ENCODE data around the gene PTGES2. TPM values are rescaled to one million over a fixed set of nuclear protein-coding genes. Genes with fewer than 3 reads are reported as not detected.

The PTGES2 gene
- polyA plus RNA-seq, 1 donor from 2014 or later: 55.9 TPM

- no peak within 1 kb of the TSS for H3K27ac ChIP-seq (ENCODE audit: low read length)
- H3K36me3 ChIP-seq (ENCODE audit: insufficient read depth, low read length): no peaks in the 10 kb centered on the region
- TF ChIP-seq TAF1 (IDR thresholded peaks at IDR 0.05; ENCODE audit: low read depth) (no peak), POLR2AphosphoS5 (IDR thresholded peaks at IDR 0.05) (no peak), CTCF (IDR thresholded peaks at IDR 0.05; ENCODE audit: poor library complexity, severe bottlenecking) (no peak), REST (IDR thresholded peaks at IDR 0.05; ENCODE audit: borderline replicate concordance) (no peak)
- H3K4me3 ChIP-seq (ENCODE audit: low read length): no peak within 1 kb of the TSS
- H3K4me2 ChIP-seq (ENCODE audit: low read length): no peak within 1 kb of the TSS
- H2AFZ ChIP-seq (ENCODE audit: low read depth, low read length): no peak within 1 kb of the TSS
- H3K9ac ChIP-seq (ENCODE audit: low read length): no peak within 1 kb of the TSS
- no peaks in the 10 kb centered on the region for H3K79me2 ChIP-seq (replicated peaks; ENCODE audit: insufficient read depth, low read length)
- no peaks in the 10 kb centered on the region for H3F3A ChIP-seq (ENCODE audit: insufficient read depth, low read length, poor library complexity, severe bottlenecking)
- no peaks in the 10 kb centered on the region for H3K9me2 ChIP-seq (ENCODE audit: insufficient read depth, low read length)
- H3K9me3 ChIP-seq (ENCODE audit: low read length): no peaks in the 10 kb centered on the region
- no peaks in the 10 kb centered on the region for H4K20me1 ChIP-seq (ENCODE audit: insufficient read depth)
- no peaks in the 10 kb centered on the region for H3K27me3 ChIP-seq (ENCODE audit: insufficient read depth, low read depth, low read length)
Measured at GRCh38 chr9:128149001-128149701, 21.6 kb upstream of the PTGES2 start, which contains the start of gene LCN2. Gene LCN2, plus strand, starts transcription at chr9:128149453. Its CDS starts 73 bp downstream, at chr9:128149526.

GRCh38 chr9:128148509-128149000, 21.0 kb upstream of the PTGES2 start:
- Histone ChIP-seq H3F3A (ENCODE audit: insufficient read depth, low read length, poor library complexity, severe bottlenecking) (no peaks in the 10 kb centered on the region), H3K9me2 (ENCODE audit: insufficient read depth, low read length) (no peaks in the 10 kb centered on the region), H3K27ac (ENCODE audit: low read length) (no peak overlapping the region), H3K9ac (ENCODE audit: low read length) (no peak overlapping the region), H2AFZ (ENCODE audit: low read depth, low read length) (no peak overlapping the region), H3K4me3 (ENCODE audit: low read length) (no peak overlapping the region), H3K79me2 (replicated peaks; ENCODE audit: insufficient read depth, low read length) (no peaks in the 10 kb centered on the region), H4K20me1 (ENCODE audit: insufficient read depth) (no peaks in the 10 kb centered on the region), H3K4me2 (ENCODE audit: low read length) (no peak overlapping the region), H3K9me3 (ENCODE audit: low read length) (no peaks in the 10 kb centered on the region), H3K36me3 (ENCODE audit: insufficient read depth, low read length) (no peaks in the 10 kb centered on the region), H3K27me3 (ENCODE audit: insufficient read depth, low read depth, low read length) (no peaks in the 10 kb centered on the region)
- no peak for TF ChIP-seq SMC3 (conservative IDR thresholded peaks at IDR 0.05; ENCODE audit: poor library complexity)
- TF ChIP-seq RAD21 (conservative IDR thresholded peaks at IDR 0.05): no peak
- no peak for TF ChIP-seq EP300 (conservative IDR thresholded peaks at IDR 0.05; ENCODE audit: poor library complexity, severe bottlenecking)

- H3K4me3 ChIP-seq (ENCODE audit: low read length): no peak overlapping the region
- no peaks in the 10 kb centered on the region for H3K36me3 ChIP-seq (ENCODE audit: insufficient read depth, low read length)
- H2AFZ ChIP-seq (ENCODE audit: low read depth, low read length): no peak overlapping the region
- H4K20me1 ChIP-seq (ENCODE audit: insufficient read depth): no peaks in the 10 kb centered on the region
- H3K4me2 ChIP-seq (ENCODE audit: low read length): no peak overlapping the region
- no peak for TF ChIP-seq RAD21 (conservative IDR thresholded peaks at IDR 0.05)
- no peak for TF ChIP-seq EZH2 (IDR thresholded peaks at IDR 0.05; ENCODE audit: borderline replicate concordance, insufficient read depth, low read length, poor library complexity, severe bottlenecking)
- TF ChIP-seq MXI1 (conservative IDR thresholded peaks at IDR 0.05; ENCODE audit: poor library complexity, severe bottlenecking): no peak
- H3K79me2 ChIP-seq (replicated peaks; ENCODE audit: insufficient read depth, low read length): no peaks in the 10 kb centered on the region
- H3K27me3 ChIP-seq (ENCODE audit: insufficient read depth, low read depth, low read length): no peaks in the 10 kb centered on the region
- no peak overlapping the region for H3K27ac ChIP-seq (ENCODE audit: low read length)
- H3K9ac ChIP-seq (ENCODE audit: low read length): no peak overlapping the region
- H3F3A ChIP-seq (ENCODE audit: insufficient read depth, low read length, poor library complexity, severe bottlenecking): no peaks in the 10 kb centered on the region
- H3K9me3 ChIP-seq (ENCODE audit: low read length): no peaks in the 10 kb centered on the region
- no peaks in the 10 kb centered on the region for H3K9me2 ChIP-seq (ENCODE audit: insufficient read depth, low read length)
Measured at GRCh38 chr9:128146591-128147120, 19.1 kb upstream of the PTGES2 start.

Data from neural cell (in vitro differentiated cells).